Measurements from ENCODE around the gene SH3BP5L.
A peak's percentile ranks its signal among the peaks of the same experiment; 100 is the strongest.
"Not testable (repeated sequence)": the region's sequence is repeated elsewhere in the genome, so short reads cannot be mapped to it uniquely, and the experiment has no call there.

The SH3BP5L gene

GRCh38 chr1:248850536-248851251, 25.0 kb upstream of the SH3BP5L start:
- DNase-seq (ENCODE audit: low spot score), result no peak

- no peak for DNase-seq (ENCODE audit: low spot score)
Measured at GRCh38 chr1:248850124-248850523, 24.4 kb upstream of the SH3BP5L start.

GRCh38 chr1:248849637-248850036, 23.9 kb upstream of the SH3BP5L start:
- no peak for DNase-seq (ENCODE audit: low spot score)

- no peak for DNase-seq (ENCODE audit: low spot score)
Measured at GRCh38 chr1:248849152-248849551, 23.4 kb upstream of the SH3BP5L start.

- DNase-seq (ENCODE audit: low spot score), result no peak
Measured at GRCh38 chr1:248848602-248849001, 22.9 kb upstream of the SH3BP5L start.

- DNase-seq (ENCODE audit: low spot score), result no peak
Measured at GRCh38 chr1:248847956-248848561, 22.3 kb upstream of the SH3BP5L start.

GRCh38 chr1:248847181-248847955, 21.7 kb upstream of the SH3BP5L start:
- DNase-seq (ENCODE audit: low spot score), result no peak

GRCh38 chr1:248844526-248844925, 18.8 kb upstream of the SH3BP5L start:
- no peak for DNase-seq (ENCODE audit: low spot score)

- DNase-seq (ENCODE audit: low spot score), result no peak
Measured at GRCh38 chr1:248843687-248844086, 18.0 kb upstream of the SH3BP5L start.

- no peak for DNase-seq (ENCODE audit: low spot score)
Measured at GRCh38 chr1:248842781-248843331, 17.1 kb upstream of the SH3BP5L start.

GRCh38 chr1:248841702-248842395, 16.1 kb upstream of the SH3BP5L start:
- DNase-seq (ENCODE audit: low spot score), result no peak

GRCh38 chr1:248840946-248841345, 15.2 kb upstream of the SH3BP5L start:
- no peak for DNase-seq (ENCODE audit: low spot score)

- no peak for DNase-seq (ENCODE audit: low spot score)
Measured at GRCh38 chr1:248839168-248839555, 13.4 kb upstream of the SH3BP5L start.

- DNase-seq (ENCODE audit: low spot score), result peak; percentile 88
Measured at GRCh38 chr1:248838357-248839167, 12.8 kb upstream of the SH3BP5L start.

- DNase-seq (ENCODE audit: low spot score), result peak; percentile 95
Measured at GRCh38 chr1:248837781-248838356, 12.2 kb upstream of the SH3BP5L start, which contains the start of gene ZNF672. Gene ZNF672, plus strand, starts transcription at chr1:248838224. Its CDS starts 9,051 bp downstream, at chr1:248847275.

- no peak for DNase-seq (ENCODE audit: low spot score)
Measured at GRCh38 chr1:248837045-248837780, 11.5 kb upstream of the SH3BP5L start.

- no peak for DNase-seq (ENCODE audit: low spot score)
Measured at GRCh38 chr1:248834343-248834940, 8.7 kb upstream of the SH3BP5L start.

GRCh38 chr1:248831842-248832241, 6.1 kb upstream of the SH3BP5L start:
- DNase-seq (ENCODE audit: low spot score), result no peak

GRCh38 chr1:248830718-248831017, 5.0 kb upstream of the SH3BP5L start:
- not testable (repeated sequence) for DNase-seq (ENCODE audit: low spot score)

GRCh38 chr1:248828845-248829244, 3.1 kb upstream of the SH3BP5L start:
- no peak for DNase-seq (ENCODE audit: low spot score)
